ENCODE measurements around the gene AKAP14. TPM values are rescaled to one million over a fixed set of nuclear protein-coding genes. Genes with fewer than 3 reads are reported as not detected.
"Not testable (repeated sequence)": the region's sequence is repeated elsewhere in the genome, so short reads cannot be mapped to it uniquely, and the experiment has no call there.

The AKAP14 gene
- under 1 TPM in 1 of 2 donors, not detected in 1; 0.66 TPM for total RNA-seq

DNA sequence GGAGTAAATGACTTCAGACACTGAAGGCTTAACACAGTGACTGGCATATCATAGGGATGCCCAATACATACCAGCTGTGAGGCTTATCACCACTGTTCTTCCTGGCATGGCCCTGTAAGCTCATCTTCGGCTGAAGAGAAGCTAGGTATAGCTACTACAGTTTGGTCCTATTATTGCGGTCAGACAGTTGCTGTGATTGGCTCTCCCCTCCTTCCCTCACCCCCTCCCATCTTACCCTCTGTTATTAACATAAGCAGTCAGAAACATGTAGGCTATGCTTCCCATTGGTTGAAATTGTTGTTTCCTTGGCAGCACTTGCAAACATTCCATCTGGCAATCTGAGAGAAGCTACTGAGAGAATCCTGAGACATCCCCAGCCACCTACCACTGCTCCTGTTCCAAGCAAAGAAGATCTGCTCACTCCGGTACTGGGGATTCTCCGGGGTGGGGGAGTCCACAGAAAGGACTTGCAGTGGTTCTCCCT, at the start of gene AKAP14:
Gene AKAP14 (plus strand): TSS at position 51 of the 484 bp plus-strand sequence. CDS start 7,331 bp downstream, outside the sequence.
- no peaks in the 10 kb centered on the region for H3K9me3 Mint-ChIP-seq
- H3K36me3 Mint-ChIP-seq: no peaks in the 10 kb centered on the region
- no peak within 1 kb of the TSS for H3K27ac Mint-ChIP-seq
- ATAC-seq (no peak), DNase-seq (ENCODE audit: low spot score in 2 of 2) (no peak)

DNA sequence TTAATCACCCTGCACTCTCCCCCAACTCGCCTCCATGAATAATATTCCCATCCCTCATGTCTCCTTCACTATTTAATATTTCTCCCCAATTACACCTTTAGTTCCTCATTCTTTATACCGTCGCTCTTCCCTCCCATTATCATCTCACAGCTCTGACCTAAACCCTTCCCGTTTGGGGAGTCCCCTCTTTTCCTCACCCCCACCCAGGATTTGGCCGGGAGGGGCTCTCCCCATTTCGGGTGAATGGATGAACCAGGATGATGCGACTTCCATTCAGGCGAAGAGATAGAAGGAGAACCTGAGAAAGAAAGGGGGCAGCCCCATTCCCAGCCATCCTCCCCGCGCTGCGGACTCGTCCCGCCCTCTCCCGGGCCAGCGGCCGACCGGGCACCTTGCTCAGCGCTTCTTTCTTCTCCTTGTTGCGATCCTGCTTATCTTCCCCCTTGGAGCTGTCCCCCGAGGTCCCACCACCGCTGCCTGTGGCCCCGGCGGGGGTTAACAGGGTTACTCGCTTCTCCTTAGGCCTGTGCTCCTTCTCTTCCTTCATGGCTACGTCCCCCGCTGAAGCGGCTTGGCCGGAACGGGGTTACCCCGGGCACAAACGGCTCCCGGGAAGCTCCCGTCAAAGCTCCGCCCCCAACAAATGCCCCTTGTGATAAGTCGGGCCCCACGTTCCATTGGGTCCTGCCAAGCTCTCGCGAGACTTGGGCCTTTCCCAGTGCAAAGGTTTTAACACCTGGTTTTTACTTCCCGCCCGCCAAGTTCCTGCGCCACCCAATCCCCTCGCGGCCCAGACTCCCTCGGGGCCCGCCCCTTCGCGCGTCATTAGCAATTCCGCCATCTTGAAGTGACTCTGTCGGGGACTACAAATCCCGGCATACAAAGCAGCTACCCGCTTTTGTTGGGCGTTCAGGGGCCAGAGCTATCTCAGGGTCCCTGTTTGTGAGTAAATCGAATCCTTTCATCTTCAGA, 43.0 kb upstream of the AKAP14 start, which contains the start of gene UPF3B:
Gene UPF3B (minus strand): TSS at position 582 of the 972 bp plus-strand sequence. CDS start 35 bp downstream, at position 547.
- Mint-ChIP-seq H3K27ac (peak within 1 kb of the TSS; percentile 90 to 99), H3K9me3 (no peaks in the 10 kb centered on the region), H3K36me3 (peaks cover 7 to 12% of the 10 kb centered on the region in 2 donors)
- ATAC-seq (peak; percentile 95 to 97), DNase-seq (ENCODE audit: low spot score in 2 of 2) (peak; percentile 84 to 94)

DNA sequence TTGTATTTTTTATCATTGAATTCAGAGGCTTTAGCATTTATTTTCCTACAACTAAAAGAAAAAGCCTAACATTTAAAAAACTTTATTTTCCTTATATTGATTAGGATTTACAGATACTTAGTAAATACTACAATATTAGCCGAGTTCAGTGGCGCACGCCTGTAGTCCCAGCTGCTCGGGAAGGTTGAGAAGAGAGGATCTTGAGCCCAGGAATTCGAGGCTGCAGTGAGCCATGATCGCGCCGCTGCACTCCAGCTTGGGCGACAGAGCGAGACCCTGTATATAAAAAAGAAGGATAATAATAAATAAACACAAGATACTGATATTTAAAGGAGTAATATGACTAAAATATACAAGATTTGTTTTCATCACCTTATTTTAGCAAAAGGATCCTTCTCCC, 42.2 kb upstream of the AKAP14 start:
- H3K9me3 Mint-ChIP-seq: no peaks in the 10 kb centered on the region
- H3K27ac Mint-ChIP-seq: peak overlapping the region; percentile 90 to 99
- peaks cover 7 to 12% of the 10 kb centered on the region in 2 donors for H3K36me3 Mint-ChIP-seq
- no peak for DNase-seq (ENCODE audit: low spot score in 2 of 2)
- no peak for ATAC-seq

GRCh38 chrX:119870626-119871131, 25.0 kb upstream of the AKAP14 start:
- Mint-ChIP-seq H3K9me3 (no peaks in the 10 kb centered on the region), H3K36me3 (peaks cover 19 to 21% of the 10 kb centered on the region in 2 donors), H3K27ac (peak overlapping the region; percentile 99)
- DNase-seq (ENCODE audit: low spot score in 2 of 2) (no peak), ATAC-seq (peak; percentile 13 to 32)

GRCh38 chrX:119871245-119871598, 24.5 kb upstream of the AKAP14 start:
- H3K36me3 Mint-ChIP-seq: peaks cover 19 to 21% of the 10 kb centered on the region in 2 donors
- ATAC-seq (peak; percentile 56 to 61), DNase-seq (ENCODE audit: low spot score in 2 of 2) (peak in 1 of 2 donors; percentile 16)
- H3K9me3 Mint-ChIP-seq: no peaks in the 10 kb centered on the region
- peak overlapping the region; percentile 99 for H3K27ac Mint-ChIP-seq

DNA sequence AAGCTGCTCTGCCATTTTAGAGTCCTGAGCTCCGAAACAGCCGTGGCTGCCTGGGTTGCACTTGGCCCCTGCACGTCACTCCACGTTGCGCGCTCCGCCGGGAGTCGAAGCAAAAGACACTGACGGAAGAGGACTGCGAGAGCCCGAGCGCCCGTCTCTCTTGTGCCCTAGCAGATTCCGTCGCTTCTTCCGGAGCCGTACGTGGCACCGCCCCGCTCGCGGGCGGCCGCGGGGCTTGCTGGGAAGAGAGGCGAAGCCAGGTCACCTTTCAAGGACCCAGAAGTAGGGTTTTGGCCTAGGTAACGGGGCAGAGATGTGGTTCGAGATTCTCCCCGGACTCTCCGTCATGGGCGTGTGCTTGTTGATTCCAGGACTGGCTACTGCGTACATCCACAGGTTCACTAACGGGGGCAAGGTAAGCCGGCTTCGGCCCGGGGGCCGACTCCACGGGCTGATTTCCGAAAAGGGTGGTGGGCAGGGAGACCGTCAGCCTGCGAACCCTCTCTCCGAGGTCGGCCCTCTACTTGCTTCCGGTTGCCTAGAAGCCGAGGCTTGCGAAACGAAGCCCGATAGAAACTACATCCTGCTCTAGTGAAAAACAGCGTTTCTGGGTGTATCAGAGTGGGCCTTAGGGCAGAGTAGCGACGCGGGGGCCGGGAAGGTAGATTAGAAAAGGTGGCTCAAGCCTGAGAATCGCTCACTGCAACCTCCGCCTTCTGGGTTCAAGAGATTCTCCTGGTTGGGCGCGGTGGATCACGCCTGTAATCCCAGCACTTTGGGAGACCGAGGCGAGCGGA, 23.9 kb upstream of the AKAP14 start, which contains the start of the genes NDUFA1 and RNF113A:
Gene NDUFA1 (plus strand): TSS at position 234 of the 797 bp plus-strand sequence. CDS start 80 bp downstream, at position 314.
Gene RNF113A (minus strand): TSS at position 135 of the 797 bp plus-strand sequence. CDS start 120 bp downstream, at position 15.
- peak within 1 kb of the TSS; percentile 99 for H3K27ac Mint-ChIP-seq
- H3K9me3 Mint-ChIP-seq: no peaks in the 10 kb centered on the region
- peaks cover 19 to 21% of the 10 kb centered on the region in 2 donors for H3K36me3 Mint-ChIP-seq
- ATAC-seq (peak; percentile 92 to 96), DNase-seq (ENCODE audit: low spot score in 2 of 2) (peak; percentile 82)

DNA sequence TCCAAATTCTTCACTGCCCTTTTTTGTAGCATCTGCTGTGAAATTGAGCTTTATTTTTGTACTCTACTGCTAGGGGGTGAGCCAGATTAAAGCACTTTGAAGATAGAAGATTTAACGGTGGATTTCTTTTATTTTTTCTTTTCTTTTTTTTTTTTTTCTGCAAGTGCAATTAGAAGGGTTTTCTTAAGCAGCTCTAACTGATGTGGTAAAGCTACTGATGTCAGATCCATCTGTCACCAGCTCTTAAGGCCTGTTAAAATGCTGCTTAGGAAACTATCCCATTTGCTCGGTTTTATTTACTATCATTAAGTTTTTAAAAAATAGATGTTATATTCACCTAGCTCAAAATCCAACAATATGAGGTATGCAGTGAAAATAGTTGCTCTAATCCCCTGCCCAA, 17.0 kb upstream of the AKAP14 start:
- no peaks in the 10 kb centered on the region for H3K9me3 Mint-ChIP-seq
- no peaks in the 10 kb centered on the region for H3K36me3 Mint-ChIP-seq
- H3K27ac Mint-ChIP-seq: no peak overlapping the region
- ATAC-seq: no peak
- no peak for DNase-seq (ENCODE audit: low spot score in 2 of 2)

DNA sequence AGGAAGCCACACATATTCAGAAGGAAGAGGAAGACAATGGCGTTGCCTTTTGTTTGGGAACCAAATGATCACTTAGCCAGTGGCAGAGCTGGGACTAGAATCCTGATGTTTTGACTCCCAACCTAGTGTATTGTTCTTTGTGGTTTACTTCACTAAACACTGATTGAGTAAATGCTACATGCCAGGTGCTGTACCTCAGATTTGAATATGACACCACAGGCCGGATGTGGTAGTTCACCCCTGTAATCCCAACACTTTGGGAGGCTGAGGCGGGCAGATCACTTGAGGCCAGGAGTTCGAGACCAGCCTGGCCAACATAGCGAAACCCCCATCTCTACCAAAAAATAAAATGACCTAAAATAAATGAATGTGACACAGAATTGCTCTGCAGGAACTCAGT, 15.6 kb upstream of the AKAP14 start:
- peak overlapping the region; percentile 73 to 75 for H3K27ac Mint-ChIP-seq
- no peak for ATAC-seq

GRCh38 chrX:119880552-119881437, 14.9 kb upstream of the AKAP14 start:
- ATAC-seq (peak; percentile 80 to 84), DNase-seq (ENCODE audit: low spot score in 2 of 2) (no peak)
- H3K9me3 Mint-ChIP-seq: no peaks in the 10 kb centered on the region
- H3K36me3 Mint-ChIP-seq: no peaks in the 10 kb centered on the region
- peak overlapping the region; percentile 73 to 75 for H3K27ac Mint-ChIP-seq

More for the DNA sequence above, 15.6 kb upstream of the AKAP14 start:
- no peak for DNase-seq (ENCODE audit: low spot score in 2 of 2)
- Mint-ChIP-seq H3K36me3 (no peaks in the 10 kb centered on the region), H3K9me3 (no peaks in the 10 kb centered on the region)

- peak; percentile 39 to 84 for ATAC-seq
- no peaks in the 10 kb centered on the region for H3K9me3 Mint-ChIP-seq
- DNase-seq (ENCODE audit: low spot score in 2 of 2): no peak
- no peaks in the 10 kb centered on the region for H3K36me3 Mint-ChIP-seq
- H3K27ac Mint-ChIP-seq: no peak overlapping the region
These were observed 9.9 kb upstream of the AKAP14 start for GRCh38 chrX:119885554-119886428.

DNA sequence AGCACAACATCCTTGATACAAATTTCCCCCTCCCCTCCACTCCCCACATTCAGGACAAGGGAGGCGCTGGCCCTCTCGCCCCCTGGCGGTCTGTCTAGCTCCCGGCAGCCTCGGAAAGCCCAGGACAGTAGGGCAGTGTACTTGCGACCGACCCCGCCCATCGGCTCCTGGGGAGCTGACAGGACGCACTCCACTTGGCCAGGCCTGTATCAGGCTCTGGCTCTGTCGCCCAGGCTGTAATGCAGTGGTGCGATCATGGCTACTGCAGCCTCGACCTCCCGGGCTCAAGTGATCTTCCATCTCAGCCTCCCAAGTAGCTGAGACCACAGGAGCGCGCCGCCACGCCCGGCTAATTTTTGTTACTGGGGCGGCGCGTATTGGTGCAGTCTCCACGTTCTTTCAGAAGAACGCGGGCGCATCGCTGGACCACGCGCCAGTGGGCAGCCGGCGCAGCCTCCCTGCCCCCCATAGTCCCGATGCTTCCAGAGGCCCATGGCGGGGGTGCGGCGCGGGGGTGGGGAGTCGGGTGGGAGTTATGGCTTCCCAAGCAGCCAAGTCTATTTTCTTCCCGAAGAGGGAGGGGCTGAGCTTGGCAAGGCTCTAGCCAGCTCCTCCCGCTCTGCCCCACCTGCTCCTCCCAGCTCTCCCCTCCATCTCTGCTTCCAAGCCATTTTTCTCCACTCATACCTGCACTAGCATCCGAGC, 7.8 kb upstream of the AKAP14 start:
- no peaks in the 10 kb centered on the region for H3K36me3 Mint-ChIP-seq
- no peaks in the 10 kb centered on the region for H3K9me3 Mint-ChIP-seq
- H3K27ac Mint-ChIP-seq: no peak overlapping the region
- DNase-seq (ENCODE audit: low spot score in 2 of 2) (peak; percentile 57 to 70), ATAC-seq (peak; percentile 85 to 94)

GRCh38 chrX:119890626-119891025, 5.1 kb upstream of the AKAP14 start:
- not testable (repeated sequence) for DNase-seq (ENCODE audit: low spot score in 2 of 2); H3K27ac Mint-ChIP-seq; ATAC-seq; H3K9me3 Mint-ChIP-seq; H3K36me3 Mint-ChIP-seq

GRCh38 chrX:119891961-119892692, 3.6 kb upstream of the AKAP14 start:
- not testable (repeated sequence) for H3K9me3 Mint-ChIP-seq; ATAC-seq; H3K36me3 Mint-ChIP-seq; H3K27ac Mint-ChIP-seq; DNase-seq (ENCODE audit: low spot score in 2 of 2)

DNA sequence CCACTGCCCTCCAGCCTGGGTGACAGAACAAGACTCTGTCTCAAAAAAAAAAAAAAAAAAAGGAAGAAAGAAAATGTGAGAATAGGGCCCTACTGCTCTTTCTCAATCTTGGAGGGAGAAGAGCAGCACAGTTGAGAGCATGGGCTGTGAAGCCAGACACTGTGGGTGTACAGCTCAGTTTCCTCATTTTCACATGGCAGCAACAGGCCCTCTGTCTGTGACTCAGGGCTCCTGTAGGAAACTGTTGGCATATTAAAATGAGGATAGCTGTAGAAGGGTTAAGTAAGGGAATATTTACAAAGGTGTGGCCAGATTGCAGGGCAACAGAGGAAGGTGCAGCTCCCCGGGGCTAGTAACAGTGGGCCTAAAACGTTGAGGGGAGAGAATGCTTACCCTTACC, 3.4 kb downstream of the AKAP14 start:
- H3K36me3 Mint-ChIP-seq: no peaks in the 10 kb centered on the region
- H3K27ac Mint-ChIP-seq: no peak overlapping the region
- DNase-seq (ENCODE audit: low spot score in 2 of 2) (no peak), ATAC-seq (no peak)
- H3K9me3 Mint-ChIP-seq: no peaks in the 10 kb centered on the region
